GM19452 (cell line): ENCODE results near the gene FEZ2.

Source experiments
- ATAC-seq: cut with Tn5 transposase; IDR thresholded peaks from one replicate; pipeline ENCODE4 v1.9.1; 2021; ENCODE audit not compliant: unreplicated experiment

Gene FEZ2

GRCh38 chr2:36562973-36563532 is 34.9 kb downstream of the FEZ2 start:
- ATAC-seq: no peak

GRCh38 chr2:36562240-36562639 is 35.7 kb downstream of the FEZ2 start:
- no peak for ATAC-seq

- ATAC-seq: no peak
These were observed 36.6 kb downstream of the FEZ2 start for GRCh38 chr2:36561237-36561944.

- no peak for ATAC-seq
These were observed 37.2 kb downstream of the FEZ2 start for GRCh38 chr2:36560726-36561125.

- no peak for ATAC-seq
These were observed 38.6 kb downstream of the FEZ2 start for GRCh38 chr2:36559221-36559942.

GRCh38 chr2:36556842-36557241 is 41.1 kb downstream of the FEZ2 start:
- ATAC-seq: no peak

- ATAC-seq: no peak
These were observed 42.2 kb downstream of the FEZ2 start for GRCh38 chr2:36555789-36556188.

- no peak for ATAC-seq
These were observed 43.4 kb downstream of the FEZ2 start for GRCh38 chr2:36554531-36554930.

- no peak for ATAC-seq
These were observed 44.3 kb downstream of the FEZ2 start for GRCh38 chr2:36553683-36554082.

- no peak for ATAC-seq
These were observed 48.0 kb downstream of the FEZ2 start for GRCh38 chr2:36550006-36550405.

- no peak for ATAC-seq
These were observed 48.8 kb downstream of the FEZ2 start for GRCh38 chr2:36549165-36549574.

- no peak for ATAC-seq
These were observed 50.1 kb downstream of the FEZ2 start for GRCh38 chr2:36547906-36548305.

GRCh38 chr2:36545871-36546416 is 52.0 kb downstream of the FEZ2 start:
- ATAC-seq: no peak

- ATAC-seq: no peak
These were observed 53.2 kb downstream of the FEZ2 start for GRCh38 chr2:36544638-36545338.

GRCh38 chr2:36541891-36542595 is 55.9 kb downstream of the FEZ2 start:
- ATAC-seq: no peak

GRCh38 chr2:36540986-36541754 is 56.8 kb downstream of the FEZ2 start:
- no peak for ATAC-seq

GRCh38 chr2:36539631-36540030 is 58.3 kb downstream of the FEZ2 start:
- ATAC-seq: peak; percentile 80

- no peak for ATAC-seq
These were observed 59.6 kb downstream of the FEZ2 start for GRCh38 chr2:36538335-36538734.

GRCh38 chr2:36536776-36537175 is 61.2 kb downstream of the FEZ2 start:
- ATAC-seq: no peak

- no peak for ATAC-seq
These were observed 62.9 kb downstream of the FEZ2 start for GRCh38 chr2:36535099-36535498.
